Measurements from ENCODE around the gene MYO10.
"Not testable (repeated sequence)": the region's sequence is repeated elsewhere in the genome, so short reads cannot be mapped to it uniquely, and the experiment has no call there.

MYO10 gene

DNA sequence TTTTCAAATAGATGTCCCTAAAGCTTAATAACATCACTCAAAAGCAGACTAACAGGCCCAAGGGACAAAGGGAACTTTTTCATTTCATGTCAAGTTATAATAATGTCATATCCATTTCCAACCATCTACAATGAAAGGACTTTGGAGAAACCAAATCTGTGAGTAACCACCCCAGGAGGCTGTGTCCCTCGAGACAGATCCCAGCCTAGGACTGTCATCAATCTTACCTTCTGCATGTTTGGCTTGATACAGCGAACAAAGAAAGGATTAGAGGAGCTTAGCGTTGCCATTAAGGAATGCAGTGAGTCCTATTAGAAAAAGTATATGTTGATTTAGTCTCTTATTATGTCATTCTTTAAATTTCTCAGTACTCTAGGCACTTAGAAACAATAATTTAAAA, 181.5 kb downstream of the MYO10 start:
- no peak for DNase-seq (ENCODE audit: extremely low read depth in 1 of 2, low read depth in 1 of 2)

DNA sequence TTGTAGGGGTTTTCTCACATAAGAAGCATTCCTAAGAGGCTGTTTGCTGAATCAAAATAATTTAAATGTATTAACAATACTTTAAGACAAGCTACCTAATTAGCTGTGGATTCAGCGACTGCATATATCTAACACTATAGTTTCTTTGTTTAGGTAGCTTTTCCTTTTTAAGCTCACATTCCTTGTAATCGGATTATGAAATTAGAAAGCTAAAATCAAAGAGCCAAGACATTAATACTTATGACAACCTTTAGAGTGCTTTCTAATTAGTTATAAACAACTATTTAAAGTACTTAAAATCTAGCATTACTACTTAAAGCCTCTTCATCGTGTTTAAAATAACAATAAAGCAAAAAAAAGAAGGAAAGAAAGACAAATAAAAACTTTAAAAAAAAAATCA, 182.0 kb downstream of the MYO10 start:
- DNase-seq (ENCODE audit: extremely low read depth in 1 of 2, low read depth in 1 of 2) = no peak

DNA sequence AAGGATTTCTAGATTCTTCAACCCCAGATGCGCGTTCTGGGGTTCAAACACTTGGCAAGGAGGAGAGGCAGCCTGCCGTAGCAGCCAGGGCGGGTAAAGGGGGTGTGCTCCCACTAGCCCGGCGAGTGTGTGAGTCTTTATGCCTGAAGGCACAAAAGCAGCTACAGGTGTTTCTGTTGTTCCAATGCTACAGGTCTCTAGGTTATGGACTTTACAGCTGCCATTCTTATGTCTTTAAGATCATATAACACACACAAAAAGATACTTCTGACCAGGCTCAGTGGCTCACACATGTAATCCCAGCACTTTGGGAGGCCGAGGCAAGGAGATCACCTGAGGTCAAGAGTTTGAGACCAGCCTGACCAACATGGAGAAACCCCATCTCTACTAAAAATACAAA, 185.6 kb downstream of the MYO10 start:
- no peak for DNase-seq (ENCODE audit: extremely low read depth in 1 of 2, low read depth in 1 of 2)

DNA sequence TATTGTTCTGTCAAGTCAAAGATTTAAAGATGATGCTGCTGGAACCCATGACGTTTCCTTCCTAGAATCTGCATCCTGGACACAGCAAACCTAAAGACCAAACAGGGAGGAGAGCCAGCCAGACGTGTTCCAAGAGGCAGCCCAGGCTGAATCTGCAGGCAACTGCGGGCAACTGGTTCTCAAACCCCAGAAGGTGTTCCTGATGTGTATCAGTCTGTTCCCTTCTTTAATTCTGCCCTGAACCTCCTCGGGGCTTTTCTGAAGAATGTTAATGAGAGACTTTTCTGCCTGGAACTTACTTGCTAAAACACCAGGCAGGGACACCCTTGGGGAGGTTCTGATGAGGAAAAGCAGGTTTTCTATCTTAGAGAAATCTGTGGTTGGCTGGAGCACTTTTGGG, 186.5 kb downstream of the MYO10 start:
- DNase-seq (ENCODE audit: extremely low read depth in 1 of 2, low read depth in 1 of 2) = no peak

DNA sequence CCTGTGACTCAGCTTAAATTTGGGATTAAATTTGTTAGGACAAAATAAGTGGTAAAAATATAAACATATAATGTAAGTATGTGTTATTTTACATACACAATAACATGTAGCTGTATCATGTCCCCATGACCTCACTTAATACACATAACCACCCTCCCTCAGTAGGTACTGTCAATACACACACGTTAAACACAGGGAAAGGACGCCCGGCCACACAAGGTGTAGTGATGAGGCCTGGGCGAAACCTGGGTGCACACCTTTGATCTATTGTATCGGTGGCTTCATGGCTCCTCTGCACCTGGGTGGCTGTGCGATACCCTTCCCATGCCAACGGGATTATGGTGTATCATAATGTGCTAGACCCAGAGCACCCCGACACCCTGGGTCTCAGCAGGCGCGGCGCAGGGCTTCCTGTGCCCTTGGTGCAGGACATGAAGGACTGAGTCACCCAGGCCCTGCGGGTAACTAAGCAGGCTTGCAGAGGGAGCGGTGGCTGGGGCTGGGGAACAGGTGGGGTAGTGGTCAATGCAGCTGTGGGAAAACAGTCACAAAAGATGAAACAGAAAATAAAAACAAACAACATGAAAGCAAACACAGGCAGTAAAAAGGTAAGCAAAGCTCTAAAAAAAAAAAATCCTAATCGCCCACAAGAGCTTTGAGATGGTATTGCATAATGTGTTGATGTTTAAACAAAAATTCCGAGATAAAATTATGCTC, 191.8 kb downstream of the MYO10 start:
- DNase-seq (ENCODE audit: extremely low read depth in 1 of 2, low read depth in 1 of 2) = no peak

DNA sequence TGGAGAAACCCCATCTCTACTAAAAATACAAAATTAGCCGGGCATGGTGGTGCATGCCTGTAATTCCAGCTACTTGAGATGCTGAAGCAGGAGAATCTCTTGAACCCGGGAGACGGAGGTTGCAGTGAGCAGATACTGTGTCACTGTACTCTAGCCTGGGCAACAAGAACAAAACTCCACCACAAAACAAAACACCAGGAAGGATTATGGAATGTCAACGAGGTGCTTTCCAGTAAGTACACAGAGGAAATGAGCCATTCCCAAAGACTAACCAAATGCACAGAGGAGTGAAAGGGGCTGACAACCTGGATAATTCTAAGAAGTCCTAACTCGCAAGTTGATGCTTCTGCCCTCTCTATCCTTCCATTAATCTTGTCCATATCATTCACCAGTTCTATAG, 193.2 kb downstream of the MYO10 start:
- no peak for DNase-seq (ENCODE audit: extremely low read depth in 1 of 2, low read depth in 1 of 2)

DNA sequence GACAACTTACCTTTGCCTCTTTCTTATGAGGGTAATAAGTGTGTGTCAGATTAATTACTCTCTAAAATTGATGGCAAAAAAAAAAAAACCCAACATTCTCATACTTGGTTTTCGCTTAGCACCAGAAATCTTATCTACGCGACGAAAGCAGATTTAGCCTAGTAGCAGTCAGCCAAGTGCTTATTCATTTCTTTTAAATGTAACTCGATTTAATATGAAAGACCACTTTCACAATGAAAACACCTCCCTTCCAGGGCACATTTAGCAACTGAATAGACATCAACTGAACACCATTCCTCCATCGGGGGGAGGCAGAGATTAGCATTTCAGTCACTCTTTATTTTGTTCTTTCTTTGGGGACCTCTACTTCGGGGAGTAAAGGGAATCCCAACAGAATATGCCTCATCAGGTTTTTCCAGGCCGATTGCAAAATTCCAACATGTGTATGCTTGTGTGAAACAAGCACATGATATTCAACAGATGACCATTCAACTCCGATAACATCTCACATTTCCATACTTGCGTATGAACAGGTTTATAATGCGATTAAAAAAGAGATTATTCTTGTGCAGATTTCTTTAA, 195.2 kb downstream of the MYO10 start:
- DNase-seq (ENCODE audit: extremely low read depth in 1 of 2, low read depth in 1 of 2) = no peak

DNA sequence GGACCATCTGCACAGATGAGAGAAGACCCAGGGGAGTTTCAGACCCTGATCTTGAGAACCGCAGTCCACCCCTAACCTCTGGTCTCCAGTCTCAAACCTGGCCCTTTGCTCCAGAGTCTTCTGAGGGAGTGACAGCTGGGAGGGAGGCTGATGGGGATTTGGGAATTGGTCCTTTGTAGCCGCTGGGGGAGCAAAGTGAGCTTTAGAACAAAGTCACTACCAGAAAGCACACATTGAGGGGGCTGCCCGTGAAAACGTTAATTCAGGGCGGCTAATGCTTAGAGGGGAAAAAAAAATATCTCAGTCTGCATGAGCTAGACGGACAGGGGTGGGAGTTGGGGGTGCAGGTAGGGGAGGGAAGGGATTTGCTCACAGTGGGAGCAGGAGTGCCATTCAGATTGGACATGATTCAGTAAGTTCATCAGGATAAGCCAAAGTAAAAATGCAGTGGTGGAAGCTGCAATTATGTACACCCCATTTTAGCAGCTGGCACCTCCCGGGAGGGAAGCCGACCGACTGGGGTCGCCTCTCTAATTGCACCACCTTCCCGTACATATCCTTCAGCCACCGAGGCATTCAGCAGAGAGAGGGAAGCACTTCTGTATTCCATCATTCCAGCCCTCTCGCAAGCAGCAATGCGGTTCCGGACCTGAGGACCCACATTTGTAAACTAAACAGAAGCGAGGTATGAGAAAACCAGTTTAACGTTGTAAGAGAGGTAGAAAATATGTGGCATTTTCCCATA, 195.8 kb downstream of the MYO10 start:
- no peak for DNase-seq (ENCODE audit: extremely low read depth in 1 of 2, low read depth in 1 of 2)

DNA sequence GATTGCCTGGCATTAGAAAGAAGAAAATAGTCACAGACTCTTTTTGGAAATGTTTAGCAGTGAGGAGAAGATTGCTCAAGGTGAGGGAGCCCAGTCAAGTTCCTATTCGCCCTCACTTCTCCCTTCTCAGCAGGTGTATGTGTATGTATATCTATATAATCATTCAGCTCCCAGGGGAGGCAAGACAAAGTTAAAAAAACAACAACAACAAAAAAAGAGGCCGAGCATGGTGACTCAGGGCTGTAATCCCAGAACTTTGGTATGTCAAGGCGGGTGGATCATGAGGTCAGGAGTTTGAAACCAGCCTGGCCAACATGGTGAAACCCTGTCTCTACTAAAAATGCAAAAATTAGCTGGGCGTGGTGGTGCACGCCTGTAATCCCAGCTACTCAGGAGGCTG, 197.7 kb downstream of the MYO10 start:
- not testable (repeated sequence) for DNase-seq (ENCODE audit: extremely low read depth in 1 of 2, low read depth in 1 of 2)

DNA sequence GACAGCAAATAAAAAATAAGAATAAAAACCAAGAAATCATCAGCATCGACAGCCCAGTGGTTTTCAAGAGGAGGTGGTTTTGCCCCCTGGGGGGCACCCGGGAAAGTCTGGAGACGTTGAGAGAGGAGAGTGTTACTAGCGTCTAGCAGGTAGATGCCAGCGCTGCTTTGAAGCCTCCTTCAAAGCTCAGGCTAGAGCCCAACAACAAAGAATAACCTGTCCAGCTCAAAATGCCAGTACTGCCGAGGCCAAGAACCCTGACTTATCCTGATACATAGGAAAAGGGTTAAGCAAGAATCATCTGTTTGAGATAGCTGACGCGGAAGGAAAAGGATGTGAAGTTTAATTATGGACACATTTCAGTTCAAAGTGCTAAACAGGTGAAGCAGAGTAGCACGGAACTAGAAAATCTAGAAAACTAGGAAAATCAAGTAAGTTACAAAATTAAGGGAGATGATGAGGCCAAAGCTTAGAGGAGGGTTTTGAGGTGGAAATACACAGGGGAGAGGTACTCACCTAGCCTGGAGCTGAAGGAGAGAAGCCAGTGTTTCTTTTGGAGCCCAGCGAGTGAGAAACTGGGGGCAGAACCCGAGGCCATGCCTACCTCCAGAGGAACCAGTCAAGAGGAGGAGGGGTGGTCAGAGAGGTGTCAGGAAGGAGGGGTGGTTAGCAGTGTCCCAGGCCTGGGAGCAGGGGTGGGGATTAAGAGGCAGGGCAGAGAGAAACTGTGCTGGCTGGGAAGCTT, 198.3 kb downstream of the MYO10 start:
- DNase-seq (ENCODE audit: extremely low read depth in 1 of 2, low read depth in 1 of 2) = no peak

DNA sequence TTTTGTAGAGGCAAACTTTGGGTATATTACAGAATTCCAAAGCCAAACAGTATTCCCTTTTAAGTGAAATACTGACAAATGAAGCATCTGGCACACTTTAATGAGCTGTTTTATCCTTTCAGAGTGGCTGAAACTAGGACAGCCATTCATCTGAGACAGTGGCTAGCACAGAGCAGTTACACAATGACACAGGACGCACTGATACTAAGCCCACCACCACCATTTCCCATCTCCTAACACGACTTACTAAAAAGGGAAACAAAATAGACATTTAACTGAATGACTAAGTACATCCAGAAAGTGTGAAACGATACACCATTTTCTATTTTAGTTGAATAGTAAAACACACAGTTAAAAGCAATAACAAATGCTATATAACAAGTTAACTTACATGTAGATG, 198.9 kb downstream of the MYO10 start:
- no peak for DNase-seq (ENCODE audit: extremely low read depth in 1 of 2, low read depth in 1 of 2)

DNA sequence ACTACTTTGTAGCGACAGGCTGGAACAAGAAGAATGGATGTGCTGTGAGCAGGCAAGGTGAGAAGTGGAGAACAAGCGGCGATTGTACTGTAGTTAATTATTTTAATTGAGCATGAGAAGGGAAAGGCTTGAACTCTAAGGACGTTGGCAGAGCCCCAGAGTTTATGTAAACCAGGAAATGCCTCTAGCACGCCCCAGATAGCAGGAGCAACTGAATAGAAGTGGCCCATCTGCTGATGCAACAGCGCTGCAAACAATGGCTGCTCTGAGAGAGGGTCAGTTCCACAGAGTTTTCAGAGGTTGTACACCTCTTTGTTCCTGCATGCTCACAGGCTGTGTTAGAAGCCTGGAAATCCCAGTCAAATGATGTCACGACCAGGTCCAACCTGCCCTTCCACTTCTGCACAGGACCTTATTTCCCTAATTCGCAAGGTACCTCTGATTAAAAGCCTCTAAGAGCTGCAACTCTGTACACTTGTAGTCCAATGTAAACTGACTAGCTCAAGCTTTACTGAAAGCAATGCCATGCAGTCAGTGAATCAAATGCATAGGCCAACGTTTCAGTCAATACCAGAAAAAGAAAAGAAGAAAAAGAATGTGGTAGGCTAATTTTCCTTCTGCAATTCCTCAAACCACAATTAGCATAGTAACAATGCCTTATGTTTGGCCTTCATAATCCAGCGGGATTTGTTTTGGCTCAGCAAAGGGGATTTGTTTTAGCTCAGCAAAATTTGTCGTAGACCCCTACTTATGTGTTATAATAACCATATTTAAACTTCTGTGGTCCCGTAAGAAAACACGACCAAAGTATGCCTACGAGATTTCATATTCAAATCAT, 199.7 kb downstream of the MYO10 start:
- DNase-seq (ENCODE audit: extremely low read depth in 1 of 2, low read depth in 1 of 2) = no peak

DNA sequence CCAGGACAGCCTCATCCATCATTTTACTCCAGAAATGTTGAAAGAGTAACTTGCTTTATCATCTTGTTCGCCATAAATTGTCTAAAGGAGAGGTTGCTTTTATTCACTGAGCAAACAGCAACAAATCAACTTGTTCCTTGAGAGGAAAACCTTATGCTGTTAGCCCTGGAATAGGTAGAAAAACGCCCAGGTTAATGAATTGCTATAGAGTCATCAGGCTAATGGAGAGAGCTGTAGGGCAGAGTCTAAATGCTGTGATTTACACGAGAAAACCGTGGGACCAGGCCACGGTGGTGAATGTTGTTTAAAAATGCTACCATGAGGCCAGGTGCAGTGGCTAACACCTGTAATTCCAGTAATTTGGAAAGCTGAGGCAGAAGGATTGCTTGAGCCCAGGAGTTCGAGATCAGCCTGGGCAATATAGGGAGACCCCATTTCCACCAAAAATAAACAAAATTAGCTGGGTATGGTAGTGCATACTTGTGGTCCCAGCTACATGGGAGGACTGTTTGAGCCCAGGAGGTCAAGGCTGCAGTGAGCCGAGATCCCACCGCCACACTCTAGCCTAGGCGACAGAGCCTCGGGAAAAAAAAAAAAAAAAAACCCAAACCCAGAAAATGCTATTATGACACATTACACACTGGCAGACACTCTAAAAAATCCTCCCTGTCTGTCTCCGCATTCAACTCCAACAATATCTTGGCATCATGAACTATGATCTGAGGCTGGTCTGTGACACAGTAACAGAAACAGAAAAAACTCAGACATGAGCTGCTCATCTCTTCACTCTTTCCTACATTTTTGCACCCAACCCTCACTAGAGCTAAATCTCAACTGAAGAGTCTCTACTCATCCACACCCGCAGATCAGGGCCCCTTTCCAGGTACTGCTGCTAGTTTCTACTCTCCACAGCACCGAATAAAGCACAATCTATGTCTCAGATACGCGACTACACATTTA, 200.7 kb downstream of the MYO10 start:
- no peak for DNase-seq (ENCODE audit: extremely low read depth in 1 of 2, low read depth in 1 of 2)

DNA sequence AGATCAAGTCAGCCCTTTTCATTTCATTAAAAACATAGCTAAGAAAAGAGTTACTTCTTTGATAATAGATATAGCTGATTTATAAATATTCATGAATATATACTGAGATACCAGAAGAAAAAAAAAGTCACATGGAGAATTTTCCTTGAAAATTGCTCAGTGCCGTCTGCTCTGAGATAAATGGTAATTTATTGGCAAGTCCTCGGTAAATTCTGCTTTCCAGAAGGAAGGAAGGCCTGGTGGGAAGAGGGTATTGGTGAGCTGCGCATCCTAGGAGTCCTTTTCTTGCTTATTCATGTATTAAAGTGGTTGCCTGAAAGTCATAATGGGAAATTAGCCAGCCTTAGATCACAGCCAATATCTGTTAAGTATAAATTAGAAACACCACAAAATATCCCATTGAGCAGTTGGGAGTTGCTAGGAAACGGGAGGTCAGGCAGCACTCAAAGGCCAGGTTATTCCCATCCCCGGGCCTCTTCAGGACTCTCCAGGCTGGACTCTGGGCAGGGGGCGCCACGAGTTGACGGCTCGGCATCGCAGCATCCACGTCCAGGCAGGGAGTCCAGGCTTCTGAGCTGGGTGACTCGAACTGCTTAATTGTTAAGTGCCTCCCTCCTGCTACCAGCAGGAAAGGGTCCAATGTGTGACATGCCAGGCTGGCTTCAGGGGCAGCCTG, 202.6 kb downstream of the MYO10 start:
- no peak for DNase-seq (ENCODE audit: extremely low read depth in 1 of 2, low read depth in 1 of 2)

DNA sequence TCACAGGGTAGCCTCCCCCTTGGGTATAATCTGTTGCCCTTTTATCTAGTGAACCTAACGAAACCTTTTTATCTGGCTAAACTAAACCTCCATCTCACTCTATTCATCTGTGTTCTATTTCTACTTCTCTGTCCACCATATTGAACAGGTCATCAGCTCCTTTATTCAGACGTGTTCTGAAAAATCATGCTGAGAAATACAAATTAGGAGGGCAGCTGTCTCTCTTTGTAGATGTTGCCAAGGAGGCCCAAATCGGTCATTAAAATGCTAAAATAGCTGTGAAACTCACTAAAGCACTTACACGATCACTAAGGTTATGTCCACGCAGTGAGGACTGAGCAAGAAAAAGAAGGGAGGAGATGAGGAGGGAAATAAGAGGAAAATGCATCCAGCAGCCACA, 203.7 kb downstream of the MYO10 start:
- no peak for DNase-seq (ENCODE audit: extremely low read depth in 1 of 2, low read depth in 1 of 2)

DNA sequence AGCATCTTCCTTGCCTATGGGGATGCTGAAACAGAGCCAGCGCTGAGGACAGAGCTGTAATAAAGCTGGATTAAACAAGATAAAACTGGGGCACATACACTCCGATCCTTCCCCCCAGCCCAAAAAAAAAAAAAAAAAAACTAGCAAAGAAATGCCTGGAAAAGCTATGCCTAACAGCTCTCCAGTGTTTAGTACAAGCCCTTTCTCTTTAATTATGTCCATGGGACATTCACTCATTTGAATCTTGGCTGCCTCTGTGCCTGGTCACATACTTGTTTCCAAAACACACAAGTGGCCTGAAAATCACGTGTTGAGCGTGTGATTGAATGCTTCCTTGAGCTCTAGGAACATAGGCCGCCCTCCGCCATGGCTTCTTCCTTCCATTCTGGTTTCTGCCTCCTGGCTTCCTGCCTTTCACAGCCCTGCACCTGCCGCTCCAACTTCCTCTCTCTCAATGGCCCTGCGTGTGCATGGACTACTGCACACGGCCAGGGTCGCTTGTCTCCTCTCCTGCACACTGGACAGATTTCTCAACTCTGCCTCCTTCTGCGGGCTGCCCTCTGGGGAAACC, 208.2 kb downstream of the MYO10 start:
- DNase-seq (ENCODE audit: extremely low read depth in 1 of 2, low read depth in 1 of 2) = no peak

DNA sequence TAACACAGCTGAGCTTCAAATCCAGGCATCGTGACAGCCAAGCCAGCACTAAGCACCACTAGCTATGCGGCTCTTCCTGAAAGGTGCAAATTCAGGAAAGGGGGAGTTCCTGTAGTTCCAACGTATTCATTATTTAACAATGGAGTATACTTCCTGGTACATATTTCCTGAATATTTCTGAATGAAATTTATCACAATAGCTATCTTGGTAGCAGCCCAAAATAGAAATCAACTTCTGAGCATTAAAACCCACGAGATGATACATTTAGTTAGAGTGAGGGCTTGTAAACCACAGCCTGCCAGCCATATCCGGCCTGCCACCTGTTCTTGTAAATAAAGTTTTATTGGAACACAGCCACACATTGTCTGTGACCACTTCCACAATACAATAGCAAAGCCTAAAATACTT, 209.5 kb downstream of the MYO10 start:
- DNase-seq (ENCODE audit: extremely low read depth in 1 of 2, low read depth in 1 of 2) = no peak

DNA sequence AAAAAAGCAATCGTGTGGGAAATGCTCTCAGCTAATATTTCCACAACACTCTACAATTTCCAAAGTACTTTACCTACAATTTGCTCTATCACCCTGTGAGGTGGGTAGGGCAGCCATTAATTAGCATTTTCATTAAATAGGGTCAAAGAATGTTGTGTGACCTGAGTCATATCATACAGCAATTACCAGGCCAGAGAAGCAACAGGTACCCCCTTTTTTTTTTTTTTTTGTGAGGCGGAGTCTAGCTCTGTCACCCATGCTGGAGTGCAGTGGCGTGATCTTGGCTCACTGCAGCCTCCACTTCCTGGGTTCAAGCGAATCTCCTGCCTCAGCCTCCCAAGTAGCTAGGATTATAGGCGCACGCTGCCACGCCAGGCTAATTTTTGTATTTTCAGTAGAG, 210.5 kb downstream of the MYO10 start:
- no peak for DNase-seq (ENCODE audit: extremely low read depth in 1 of 2, low read depth in 1 of 2)

DNA sequence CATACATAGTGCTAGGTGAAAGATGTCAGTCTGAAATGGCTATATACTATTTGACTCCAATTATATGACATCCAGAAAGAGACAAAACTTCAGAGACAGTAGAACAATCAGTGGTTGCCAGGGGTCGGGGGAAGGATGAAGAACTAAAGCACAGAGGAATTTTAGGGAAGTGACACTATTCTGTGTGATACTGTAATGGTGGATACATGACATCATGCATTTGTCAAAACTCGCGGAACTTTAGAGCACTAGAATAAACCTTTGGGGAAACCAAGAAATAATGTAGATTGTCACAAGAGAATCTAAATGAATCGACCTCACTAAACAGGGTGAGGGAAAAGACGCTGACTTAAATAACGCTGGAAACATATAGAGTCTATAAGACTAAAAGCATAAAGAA, 212.3 kb downstream of the MYO10 start:
- no peak for DNase-seq (ENCODE audit: extremely low read depth in 1 of 2, low read depth in 1 of 2)
